Lung (tissue), 12 donors: ENCODE measurements around the gene FLYWCH1. TPM values are rescaled to one million over a fixed set of nuclear protein-coding genes. Genes with fewer than 3 reads are reported as not detected.
A peak's percentile ranks its signal among the peaks of the same experiment; 100 is the strongest.

Source experiments
- ATAC-seq: fragments of 200-7000 bp; cut with Tn5 transposase; one replicate; pipeline ENCODE4 v1.9.1; 2020; ENCODE audit warnings: moderate number of reproducible peaks; ENCODE audit not compliant: insufficient read depth, low FRiP score
- DNase-seq, 3 donors: peaks; one replicate each; pipeline ENCODE4 v3.0.0-alpha.2; 2013 to 2017
- H3K27ac ChIP-seq, 2 donors: one replicate each; pipeline ENCODE4 v1.5.1; 2013; ENCODE audit warnings: mild to moderate bottlenecking in 2 of 2, moderate library complexity in 2 of 2, control low read depth in 1 of 2, inconsistent platforms in 1 of 2, low read depth in 1 of 2, low read length in 1 of 2
- H3K27me3 ChIP-seq, 3 donors: one replicate each; pipeline ENCODE4 v1.5.1; 2013; ENCODE audit warnings: low read length in 2 of 3; ENCODE audit not compliant: control insufficient read depth in 3 of 3, insufficient read depth in 3 of 3
- H3K36me3 ChIP-seq, 4 donors: one replicate each; pipeline ENCODE4 v1.5.1; 2013; ENCODE audit warnings: low read length in 4 of 4, mild to moderate bottlenecking in 1 of 4, moderate library complexity in 1 of 4; ENCODE audit not compliant: control insufficient read depth in 4 of 4, insufficient read depth in 4 of 4
- H3K4me1 ChIP-seq, 5 donors: one replicate each; pipeline ENCODE4 v1.5.1; 2013; ENCODE audit warnings: low read length in 5 of 5, mild to moderate bottlenecking in 2 of 5, moderate library complexity in 1 of 5; ENCODE audit not compliant: control insufficient read depth in 5 of 5, insufficient read depth in 5 of 5
- H3K4me3 ChIP-seq: one replicate; pipeline ENCODE4 v1.5.1; 2013; ENCODE audit warnings: mild to moderate bottlenecking, control low read depth, moderate library complexity
- H3K9ac ChIP-seq, 2 donors: one replicate each; pipeline ENCODE4 v1.5.1; 2013; ENCODE audit warnings: low read length in 2 of 2, control low read depth in 1 of 2; ENCODE audit not compliant: insufficient read depth in 1 of 2
- H3K9me3 ChIP-seq, 4 donors: one replicate each; pipeline ENCODE4 v1.5.1; 2013; ENCODE audit warnings: low read length in 3 of 4, mild to moderate bottlenecking in 1 of 4, moderate library complexity in 1 of 4; ENCODE audit not compliant: control insufficient read depth in 4 of 4, insufficient read depth in 3 of 4
- CTCF ChIP-seq: IDR thresholded peaks from 2 replicates; pipeline ENCODE4 v1.5.1; 2012; ENCODE audit warnings: mild to moderate bottlenecking; ENCODE audit errors: control extremely low read depth, extremely low read depth
- WGBS, 2 donors: extraction: QIAGEN DNeasy Blood & Tissue Kit; methylation state at CpG; one replicate each; pipeline ENCODE4 v1.1.7; 2013; 5-methylcytosine and 5-hydroxymethylcytosine counted together
- polyA plus RNA-seq, 2 donors: library from polyadenylated mRNA; stranded (reverse); fragments of 200-250 nt; gene quantifications; one replicate each; pipeline ENCODE4 v1.2.1, GENCODE V29; 2013
- total RNA-seq, 2 donors: library from RNA; depleted of rRNA in 1 of 2; stranded (reverse); fragments of >200 nt in 1 of 2; gene quantifications; one replicate each; pipeline ENCODE4 v1.2.1, GENCODE V29; 2014 to 2021
- donor health status: control.
- donor health status: control.
- donor health status: Bipolar disorder and iron deficiency.
- donor health status: healthy.
- donor health status: DM: yes; HTN: yes; CAD: no.

The FLYWCH1 gene
- total and polyA plus RNA-seq, 4 donors, result 13.3 to 34.3 (median 21.4) TPM

GRCh38 chr16:2971134-2971984, 59.6 kb downstream of the FLYWCH1 start:
- H3K27me3 ChIP-seq, result peaks cover 4 to 11% (median 6%) of the 10 kb centered on the region in 3 donors
- H3K27ac ChIP-seq, result no peak overlapping the region
- no peaks in the 10 kb centered on the region for H3K36me3 ChIP-seq
- H3K9me3 ChIP-seq, result no peaks in the 10 kb centered on the region
- DNase-seq (peak in 1 of 3 donors; percentile 11), ATAC-seq (no peak)
- H3K9ac ChIP-seq, result no peak overlapping the region
- 96 to 97% methylated on average over 35 of the region's 35 CpGs for WGBS, 2 donors
- H3K4me1 ChIP-seq, result peaks cover 0 to 43% (median 3%) of the 10 kb centered on the region in 5 donors
- H3K4me3 ChIP-seq, result no peak overlapping the region
- TF ChIP-seq CTCF, result no peak

- no peak overlapping the region for H3K27ac ChIP-seq
- H3K36me3 ChIP-seq, result no peaks in the 10 kb centered on the region
- H3K4me1 ChIP-seq, result peaks cover 0 to 43% (median 3%) of the 10 kb centered on the region in 5 donors
- ATAC-seq, result no peak
- DNase-seq, result no peak
- H3K9ac ChIP-seq, result no peak overlapping the region
- H3K27me3 ChIP-seq, result peaks cover 4 to 11% (median 6%) of the 10 kb centered on the region in 3 donors
- 81 to 86% methylated on average over 15 of the region's 15 CpGs for WGBS, 2 donors
- no peak overlapping the region for H3K4me3 ChIP-seq
- H3K9me3 ChIP-seq, result no peaks in the 10 kb centered on the region
- TF ChIP-seq CTCF, result no peak
These were observed 60.5 kb downstream of the FLYWCH1 start for GRCh38 chr16:2971985-2972784.

- peaks cover 0 to 43% (median 10%) of the 10 kb centered on the region in 5 donors for H3K4me1 ChIP-seq
- H3K27ac ChIP-seq, result no peak overlapping the region
- H3K36me3 ChIP-seq, result no peaks in the 10 kb centered on the region
- WGBS, 2 donors, result 87 to 92% methylated on average over 5 of the region's 5 CpGs
- DNase-seq (peak; percentile 87 to 94 (median 89)), ATAC-seq (no peak)
- no peak overlapping the region for H3K9ac ChIP-seq
- no peak overlapping the region for H3K4me3 ChIP-seq
- H3K27me3 ChIP-seq, result peaks cover 0 to 5% (median 3%) of the 10 kb centered on the region in 3 donors
- TF ChIP-seq CTCF, result no peak
- H3K9me3 ChIP-seq, result no peaks in the 10 kb centered on the region
These were observed 61.4 kb downstream of the FLYWCH1 start for GRCh38 chr16:2973093-2973492.
